SK-N-DZ (cell line): ENCODE results near the gene FSD1.
A peak's percentile ranks its signal among the peaks of the same experiment; 100 is the strongest.
"Not testable (repeated sequence)": the region's sequence is repeated elsewhere in the genome, so short reads cannot be mapped to it uniquely, and the experiment has no call there.

Experiments
- DNase-seq: peaks from one replicate; pipeline ENCODE4 v3.0.0-alpha.2; 2015; ENCODE audit warnings: low spot score

FSD1 gene

GRCh38 chr19:4343370-4344307, 39.2 kb downstream of the FSD1 start, which contains the start of gene MPND:
TSS of gene MPND (plus strand) at chr19:4343562. CDS start at chr19:4343594, 32 bp downstream.
- peak; percentile 84 for DNase-seq

- DNase-seq, result no peak
These were observed 41.1 kb downstream of the FSD1 start for GRCh38 chr19:4345342-4346019.

GRCh38 chr19:4346020-4346383, 41.6 kb downstream of the FSD1 start:
- DNase-seq, result no peak

GRCh38 chr19:4347521-4347920, 43.1 kb downstream of the FSD1 start:
- DNase-seq, result no peak

GRCh38 chr19:4349225-4349624, 44.8 kb downstream of the FSD1 start:
- not testable (repeated sequence) for DNase-seq

GRCh38 chr19:4350111-4350510, 45.7 kb downstream of the FSD1 start:
- DNase-seq, result no peak

GRCh38 chr19:4350726-4351125, 46.3 kb downstream of the FSD1 start:
- no peak for DNase-seq

- peak; percentile 60 for DNase-seq
These were observed 48.3 kb downstream of the FSD1 start for GRCh38 chr19:4352701-4353121.

- DNase-seq, result no peak
These were observed 49.9 kb downstream of the FSD1 start for GRCh38 chr19:4354282-4354681.

- DNase-seq, result no peak
These were observed 50.5 kb downstream of the FSD1 start for GRCh38 chr19:4354897-4355296.

- DNase-seq, result no peak
These were observed 52.8 kb downstream of the FSD1 start for GRCh38 chr19:4357095-4357797.

GRCh38 chr19:4357921-4358326, 53.5 kb downstream of the FSD1 start:
- DNase-seq, result no peak

GRCh38 chr19:4358709-4359626, 54.6 kb downstream of the FSD1 start:
- DNase-seq, result no peak

GRCh38 chr19:4359627-4360000, 55.2 kb downstream of the FSD1 start:
- no peak for DNase-seq

GRCh38 chr19:4360081-4360569, 55.7 kb downstream of the FSD1 start:
- DNase-seq, result no peak

- DNase-seq, result peak; percentile 52
These were observed 56.3 kb downstream of the FSD1 start for GRCh38 chr19:4360641-4361151.

GRCh38 chr19:4361152-4362046, 57.0 kb downstream of the FSD1 start:
- DNase-seq, result no peak

GRCh38 chr19:4362101-4362828, 57.9 kb downstream of the FSD1 start:
- DNase-seq, result no peak
